ENCODE results near the gene MAP1LC3B2. TPM values are rescaled to one million over a fixed set of nuclear protein-coding genes. Genes with fewer than 3 reads are reported as not detected.

The MAP1LC3B2 gene
- total RNA-seq, 1 donor from 2014 or later, result 4.1 TPM

DNA sequence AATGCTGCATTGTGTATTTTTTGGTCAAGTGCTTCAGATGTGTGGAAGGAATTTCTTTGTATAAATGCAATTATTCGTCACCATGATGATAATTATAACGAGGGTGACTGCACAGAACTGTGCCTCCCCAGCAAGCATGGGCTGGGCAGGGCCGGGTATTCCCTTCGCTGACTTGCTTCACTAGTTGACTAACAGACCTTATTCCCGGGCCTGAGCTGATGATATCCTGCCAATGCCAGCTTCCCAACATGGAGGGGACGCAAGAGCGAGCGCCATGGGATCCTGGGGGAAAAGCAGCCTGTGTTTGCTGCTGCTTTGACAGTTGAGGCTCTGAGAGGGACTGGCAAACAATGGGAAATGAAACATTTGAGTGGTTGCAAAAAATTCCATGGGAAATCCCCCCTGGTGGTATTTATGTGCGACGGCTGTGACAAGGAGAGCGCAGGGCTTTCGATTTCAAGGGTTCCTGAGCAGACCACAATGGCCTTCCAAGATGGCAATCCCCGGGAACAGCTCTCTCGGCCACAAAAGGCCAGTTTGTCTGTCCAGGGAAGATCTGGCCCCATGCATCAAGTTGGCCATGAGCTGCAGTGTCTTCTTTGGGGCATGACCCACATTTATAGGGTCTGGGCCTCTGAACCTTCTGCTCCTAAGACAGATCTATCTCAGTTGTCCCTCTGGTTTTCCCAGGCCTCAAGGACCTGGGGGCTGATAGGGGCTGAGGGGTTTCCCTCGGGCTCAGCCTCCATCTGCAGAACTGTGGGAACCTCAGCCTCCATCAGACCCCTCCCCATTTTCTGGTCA is 21.9 kb upstream of the MAP1LC3B2 start:
- H3K4me1 Mint-ChIP-seq (ENCODE audit: low read depth), result peaks cover 61% of the 10 kb centered on the region
- H3K27me3 Mint-ChIP-seq (ENCODE audit: low read depth), result no peaks in the 10 kb centered on the region
- no peak for TF ChIP-seq CTCF (IDR thresholded peaks at IDR 0.05)
- H3K27ac Mint-ChIP-seq (ENCODE audit: unreplicated experiment), result no peak overlapping the region
- no peak overlapping the region for H3K4me3 Mint-ChIP-seq (ENCODE audit: unreplicated experiment)
- DNase-seq (ENCODE audit: low spot score), result no peak
- H3K36me3 Mint-ChIP-seq (ENCODE audit: low read depth), result no peaks in the 10 kb centered on the region
- H3K9me3 Mint-ChIP-seq (ENCODE audit: low read depth), result no peaks in the 10 kb centered on the region

- TF ChIP-seq CTCF (IDR thresholded peaks at IDR 0.05), result no peak
- H3K4me1 Mint-ChIP-seq (ENCODE audit: low read depth), result peaks cover 62% of the 10 kb centered on the region
- no peaks in the 10 kb centered on the region for H3K36me3 Mint-ChIP-seq (ENCODE audit: low read depth)
- no peak overlapping the region for H3K4me3 Mint-ChIP-seq (ENCODE audit: unreplicated experiment)
- DNase-seq (ENCODE audit: low spot score), result no peak
- H3K9me3 Mint-ChIP-seq (ENCODE audit: low read depth), result no peaks in the 10 kb centered on the region
- no peak overlapping the region for H3K27ac Mint-ChIP-seq (ENCODE audit: unreplicated experiment)
- H3K27me3 Mint-ChIP-seq (ENCODE audit: low read depth), result no peaks in the 10 kb centered on the region
These were observed 21.0 kb upstream of the MAP1LC3B2 start for GRCh38 chr12:116538076-116538591.

- no peak for TF ChIP-seq CTCF (IDR thresholded peaks at IDR 0.05)
- Mint-ChIP-seq H3K4me1 (ENCODE audit: low read depth) (peaks cover 57% of the 10 kb centered on the region), H3K36me3 (ENCODE audit: low read depth) (no peaks in the 10 kb centered on the region), H3K9me3 (ENCODE audit: low read depth) (no peaks in the 10 kb centered on the region), H3K27me3 (ENCODE audit: low read depth) (no peaks in the 10 kb centered on the region), H3K27ac (ENCODE audit: unreplicated experiment) (no peak overlapping the region), H3K4me3 (ENCODE audit: unreplicated experiment) (no peak overlapping the region)
- DNase-seq (ENCODE audit: low spot score), result no peak
These were observed 20.4 kb upstream of the MAP1LC3B2 start for GRCh38 chr12:116538682-116539305.

DNA sequence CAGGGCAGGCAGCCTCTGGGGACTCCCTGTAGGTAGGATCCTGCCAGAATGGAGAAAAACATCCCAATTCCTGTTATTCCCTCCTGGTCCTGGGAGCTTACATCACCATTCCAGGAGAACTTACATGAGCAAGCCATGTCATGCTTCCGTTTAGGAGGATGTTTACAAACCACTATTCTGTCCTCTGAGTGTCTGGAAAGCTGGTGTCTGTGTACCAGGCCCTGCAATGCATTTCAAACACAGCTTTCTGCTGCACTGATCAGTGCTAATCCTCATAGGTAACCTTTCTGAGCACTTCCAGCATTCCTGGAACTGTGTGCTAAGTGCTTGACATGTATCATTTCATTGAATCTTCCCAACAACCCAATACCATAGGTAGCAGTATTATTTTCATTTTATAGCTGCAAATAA is 19.8 kb upstream of the MAP1LC3B2 start:
- Mint-ChIP-seq H3K27ac (ENCODE audit: unreplicated experiment) (no peak overlapping the region), H3K4me3 (ENCODE audit: unreplicated experiment) (no peak overlapping the region), H3K9me3 (ENCODE audit: low read depth) (no peaks in the 10 kb centered on the region), H3K4me1 (ENCODE audit: low read depth) (peaks cover 52% of the 10 kb centered on the region), H3K36me3 (ENCODE audit: low read depth) (no peaks in the 10 kb centered on the region), H3K27me3 (ENCODE audit: low read depth) (no peaks in the 10 kb centered on the region)
- no peak for TF ChIP-seq CTCF (IDR thresholded peaks at IDR 0.05)
- no peak for DNase-seq (ENCODE audit: low spot score)

- Mint-ChIP-seq H3K36me3 (ENCODE audit: low read depth) (no peaks in the 10 kb centered on the region), H3K27me3 (ENCODE audit: low read depth) (no peaks in the 10 kb centered on the region), H3K4me1 (ENCODE audit: low read depth) (peaks cover 46% of the 10 kb centered on the region), H3K27ac (ENCODE audit: unreplicated experiment) (peak overlapping the region; percentile 50), H3K9me3 (ENCODE audit: low read depth) (no peaks in the 10 kb centered on the region), H3K4me3 (ENCODE audit: unreplicated experiment) (peak overlapping the region; percentile 3)
- TF ChIP-seq CTCF (IDR thresholded peaks at IDR 0.05), result no peak
- DNase-seq (ENCODE audit: low spot score), result no peak
These were observed 19.2 kb upstream of the MAP1LC3B2 start for GRCh38 chr12:116539905-116540482.
